ENCODE data around the gene CTDSP1.

The CTDSP1 gene

GRCh38 chr2:218434456-218434855 is 34.8 kb downstream of the CTDSP1 start:
- H3K9me3 ChIP-seq (ENCODE audit: control insufficient read depth, insufficient read depth, low read length): no peaks in the 10 kb centered on the region
- no peaks in the 10 kb centered on the region for H3K4me1 ChIP-seq (ENCODE audit: control insufficient read depth, insufficient read depth, low read length)

GRCh38 chr2:218435003-218435982 is 35.6 kb downstream of the CTDSP1 start:
- H3K36me3 ChIP-seq (ENCODE audit: control insufficient read depth, insufficient read depth, low read length): peaks cover 2% of the 10 kb centered on the region

More at GRCh38 chr2:218434456-218434855, 34.8 kb downstream of the CTDSP1 start:
- Histone ChIP-seq H3K4me3 (ENCODE audit: low read depth, low read length) (no peak overlapping the region), H3K27me3 (ENCODE audit: control insufficient read depth, insufficient read depth, low read length) (no peaks in the 10 kb centered on the region), H3K36me3 (ENCODE audit: control insufficient read depth, insufficient read depth, low read length) (peaks cover 2% of the 10 kb centered on the region), H3K9ac (ENCODE audit: low read depth, low read length) (no peak overlapping the region)

GRCh38 chr2:218436992-218437391 is 37.3 kb downstream of the CTDSP1 start:
- H3K9ac ChIP-seq (ENCODE audit: low read depth, low read length): no peak overlapping the region
- H3K36me3 ChIP-seq (ENCODE audit: control insufficient read depth, insufficient read depth, low read length): no peaks in the 10 kb centered on the region
- H3K27me3 ChIP-seq (ENCODE audit: control insufficient read depth, insufficient read depth, low read length): no peaks in the 10 kb centered on the region
- no peaks in the 10 kb centered on the region for H3K4me1 ChIP-seq (ENCODE audit: control insufficient read depth, insufficient read depth, low read length)
- H3K4me3 ChIP-seq (ENCODE audit: low read depth, low read length): no peak overlapping the region
- H3K9me3 ChIP-seq (ENCODE audit: control insufficient read depth, insufficient read depth, low read length): no peaks in the 10 kb centered on the region

More at GRCh38 chr2:218435003-218435982, 35.6 kb downstream of the CTDSP1 start:
- Histone ChIP-seq H3K4me1 (ENCODE audit: control insufficient read depth, insufficient read depth, low read length) (no peaks in the 10 kb centered on the region), H3K27me3 (ENCODE audit: control insufficient read depth, insufficient read depth, low read length) (no peaks in the 10 kb centered on the region), H3K9ac (ENCODE audit: low read depth, low read length) (no peak overlapping the region), H3K9me3 (ENCODE audit: control insufficient read depth, insufficient read depth, low read length) (no peaks in the 10 kb centered on the region), H3K4me3 (ENCODE audit: low read depth, low read length) (no peak overlapping the region)

GRCh38 chr2:218437969-218438368 is 38.3 kb downstream of the CTDSP1 start:
- Histone ChIP-seq H3K4me3 (ENCODE audit: low read depth, low read length) (no peak overlapping the region), H3K27me3 (ENCODE audit: control insufficient read depth, insufficient read depth, low read length) (no peaks in the 10 kb centered on the region), H3K9me3 (ENCODE audit: control insufficient read depth, insufficient read depth, low read length) (no peaks in the 10 kb centered on the region), H3K9ac (ENCODE audit: low read depth, low read length) (no peak overlapping the region), H3K4me1 (ENCODE audit: control insufficient read depth, insufficient read depth, low read length) (no peaks in the 10 kb centered on the region), H3K36me3 (ENCODE audit: control insufficient read depth, insufficient read depth, low read length) (no peaks in the 10 kb centered on the region)

- H3K36me3 ChIP-seq (ENCODE audit: control insufficient read depth, insufficient read depth, low read length): no peaks in the 10 kb centered on the region
- no peaks in the 10 kb centered on the region for H3K9me3 ChIP-seq (ENCODE audit: control insufficient read depth, insufficient read depth, low read length)
- H3K9ac ChIP-seq (ENCODE audit: low read depth, low read length): no peak overlapping the region
- H3K27me3 ChIP-seq (ENCODE audit: control insufficient read depth, insufficient read depth, low read length): no peaks in the 10 kb centered on the region
- H3K4me1 ChIP-seq (ENCODE audit: control insufficient read depth, insufficient read depth, low read length): no peaks in the 10 kb centered on the region
- H3K4me3 ChIP-seq (ENCODE audit: low read depth, low read length): no peak overlapping the region
Observed at GRCh38 chr2:218438596-218438995, 38.9 kb downstream of the CTDSP1 start.

GRCh38 chr2:218444692-218445357 is 45.2 kb downstream of the CTDSP1 start:
- no peak overlapping the region for H3K9ac ChIP-seq (ENCODE audit: low read depth, low read length)
- no peaks in the 10 kb centered on the region for H3K9me3 ChIP-seq (ENCODE audit: control insufficient read depth, insufficient read depth, low read length)
- no peaks in the 10 kb centered on the region for H3K27me3 ChIP-seq (ENCODE audit: control insufficient read depth, insufficient read depth, low read length)
- no peak overlapping the region for H3K4me3 ChIP-seq (ENCODE audit: low read depth, low read length)
- no peaks in the 10 kb centered on the region for H3K4me1 ChIP-seq (ENCODE audit: control insufficient read depth, insufficient read depth, low read length)
- H3K36me3 ChIP-seq (ENCODE audit: control insufficient read depth, insufficient read depth, low read length): peaks cover 3% of the 10 kb centered on the region

- Histone ChIP-seq H3K9me3 (ENCODE audit: control insufficient read depth, insufficient read depth, low read length) (no peaks in the 10 kb centered on the region), H3K4me1 (ENCODE audit: control insufficient read depth, insufficient read depth, low read length) (no peaks in the 10 kb centered on the region), H3K27me3 (ENCODE audit: control insufficient read depth, insufficient read depth, low read length) (no peaks in the 10 kb centered on the region), H3K36me3 (ENCODE audit: control insufficient read depth, insufficient read depth, low read length) (peaks cover 3% of the 10 kb centered on the region), H3K4me3 (ENCODE audit: low read depth, low read length) (no peak overlapping the region), H3K9ac (ENCODE audit: low read depth, low read length) (no peak overlapping the region)
Observed at GRCh38 chr2:218445602-218446001, 45.9 kb downstream of the CTDSP1 start.

- peaks cover 3% of the 10 kb centered on the region for H3K36me3 ChIP-seq (ENCODE audit: control insufficient read depth, insufficient read depth, low read length)
- no peaks in the 10 kb centered on the region for H3K4me1 ChIP-seq (ENCODE audit: control insufficient read depth, insufficient read depth, low read length)
- no peak overlapping the region for H3K4me3 ChIP-seq (ENCODE audit: low read depth, low read length)
- no peak overlapping the region for H3K9ac ChIP-seq (ENCODE audit: low read depth, low read length)
- no peaks in the 10 kb centered on the region for H3K27me3 ChIP-seq (ENCODE audit: control insufficient read depth, insufficient read depth, low read length)
- H3K9me3 ChIP-seq (ENCODE audit: control insufficient read depth, insufficient read depth, low read length): no peaks in the 10 kb centered on the region
Observed at GRCh38 chr2:218446547-218446946, 46.9 kb downstream of the CTDSP1 start.

- H3K36me3 ChIP-seq (ENCODE audit: control insufficient read depth, insufficient read depth, low read length): peaks cover 3% of the 10 kb centered on the region
- no peaks in the 10 kb centered on the region for H3K27me3 ChIP-seq (ENCODE audit: control insufficient read depth, insufficient read depth, low read length)
- H3K4me3 ChIP-seq (ENCODE audit: low read depth, low read length): no peak overlapping the region
- H3K9me3 ChIP-seq (ENCODE audit: control insufficient read depth, insufficient read depth, low read length): no peaks in the 10 kb centered on the region
- no peaks in the 10 kb centered on the region for H3K4me1 ChIP-seq (ENCODE audit: control insufficient read depth, insufficient read depth, low read length)
- H3K9ac ChIP-seq (ENCODE audit: low read depth, low read length): no peak overlapping the region
Observed at GRCh38 chr2:218447072-218447471, 47.4 kb downstream of the CTDSP1 start.

GRCh38 chr2:218448934-218449333 is 49.3 kb downstream of the CTDSP1 start:
- no peaks in the 10 kb centered on the region for H3K4me1 ChIP-seq (ENCODE audit: control insufficient read depth, insufficient read depth, low read length)
- H3K4me3 ChIP-seq (ENCODE audit: low read depth, low read length): no peak overlapping the region
- peaks cover 3% of the 10 kb centered on the region for H3K36me3 ChIP-seq (ENCODE audit: control insufficient read depth, insufficient read depth, low read length)
- H3K9ac ChIP-seq (ENCODE audit: low read depth, low read length): no peak overlapping the region
- no peaks in the 10 kb centered on the region for H3K27me3 ChIP-seq (ENCODE audit: control insufficient read depth, insufficient read depth, low read length)
- H3K9me3 ChIP-seq (ENCODE audit: control insufficient read depth, insufficient read depth, low read length): no peaks in the 10 kb centered on the region

- Histone ChIP-seq H3K4me1 (ENCODE audit: control insufficient read depth, insufficient read depth, low read length) (no peaks in the 10 kb centered on the region), H3K36me3 (ENCODE audit: control insufficient read depth, insufficient read depth, low read length) (peaks cover 18% of the 10 kb centered on the region), H3K27me3 (ENCODE audit: control insufficient read depth, insufficient read depth, low read length) (no peaks in the 10 kb centered on the region), H3K9ac (ENCODE audit: low read depth, low read length) (no peak overlapping the region), H3K4me3 (ENCODE audit: low read depth, low read length) (no peak overlapping the region), H3K9me3 (ENCODE audit: control insufficient read depth, insufficient read depth, low read length) (no peaks in the 10 kb centered on the region)
Observed at GRCh38 chr2:218452079-218452478, 52.4 kb downstream of the CTDSP1 start.

All from iPS-15b (cell line).